HepG2 (cell line): ENCODE measurements around the gene KDM5B. TPM values are rescaled to one million over a fixed set of nuclear protein-coding genes. Genes with fewer than 3 reads are reported as not detected.

Experiments used
- CHD4 ChIP-seq: fragments of 200-600 bp; sonication (generic); IDR thresholded peaks from 2 replicates; pipeline ENCODE4 v1.7.0; 2017; ENCODE audit warnings: mild to moderate bottlenecking, low read length, borderline replicate concordance
- FOXA3 ChIP-seq: IDR thresholded peaks from 2 replicates; pipeline ENCODE4 v1.6.1; 2016; ENCODE audit warnings: missing genetic modification reagents, missing compliant biosample characterization
- FOXJ3 ChIP-seq: sonication (generic); formaldehyde crosslinking; IDR thresholded peaks from 2 replicates; pipeline ENCODE4 v1.4.0; 2020; ENCODE audit warnings: missing genetic modification reagents, mild to moderate bottlenecking, borderline replicate concordance
- KAT7 ChIP-seq: IDR thresholded peaks from 2 replicates; pipeline ENCODE4 v1.6.1; 2018; ENCODE audit warnings: borderline replicate concordance, missing compliant biosample characterization
- KAT8 ChIP-seq: IDR thresholded peaks from 2 replicates; pipeline ENCODE4 v1.6.1; 2016; ENCODE audit warnings: missing genetic modification reagents, missing compliant biosample characterization
- NKX3-1 ChIP-seq: sonication (generic); formaldehyde crosslinking; IDR thresholded peaks from 2 replicates; pipeline ENCODE4 v1.5.0; 2020; ENCODE audit warnings: missing genetic modification reagents
- PHF5A ChIP-seq: IDR thresholded peaks from one replicate; pipeline ENCODE4 v1.6.1; 2018; ENCODE audit warnings: low read depth, missing genetic modification reagents; ENCODE audit not compliant: unreplicated experiment
- REPIN1 ChIP-seq: sonication (generic); formaldehyde crosslinking; IDR thresholded peaks from 2 replicates; pipeline ENCODE4 v1.8.0; 2022; ENCODE audit warnings: missing genetic modification reagents, low read depth, mild to moderate bottlenecking, borderline replicate concordance
- RFX3 ChIP-seq: IDR thresholded peaks from 2 replicates; pipeline ENCODE4 v1.6.1; 2016; ENCODE audit warnings: missing biosample characterization, missing genetic modification reagents
- RORA ChIP-seq: sonication (generic); formaldehyde crosslinking; IDR thresholded peaks from 2 replicates; pipeline ENCODE4 v1.5.0; 2020; ENCODE audit warnings: mild to moderate bottlenecking, missing genetic modification reagents, moderate library complexity
- TCF12 ChIP-seq, 2 experiments: fragments of 450-650 bp in 1 of 2; sonication (generic) in 1 of 2; formaldehyde crosslinking in 1 of 2; IDR thresholded peaks; 2 replicates each; pipeline versions ENCODE4 v1.6.1 to v1.8.0; 2017 to 2022; ENCODE audit warnings: antibody characterized with exemption in 1 of 2, mild to moderate bottlenecking in 1 of 2, missing genetic modification reagents in 1 of 2, moderate library complexity in 1 of 2
- ZBTB7A ChIP-seq: sonication (generic); formaldehyde crosslinking; IDR thresholded peaks from 2 replicates; pipeline ENCODE4 v1.8.0; 2022; ENCODE audit warnings: mild to moderate bottlenecking, missing genetic modification reagents
- ZNF180 ChIP-seq: sonication (generic); formaldehyde crosslinking; IDR thresholded peaks from 2 replicates; pipeline ENCODE4 v1.4.0; 2020; ENCODE audit warnings: low read depth, missing genetic modification reagents, borderline replicate concordance
- ZNF367 ChIP-seq: sonication (generic); formaldehyde crosslinking; IDR thresholded peaks from 2 replicates; pipeline ENCODE4 v1.4.0; 2020; ENCODE audit warnings: missing genetic modification reagents, borderline replicate concordance
- ZNF510 ChIP-seq: sonication (generic); formaldehyde crosslinking; IDR thresholded peaks from 2 replicates; pipeline ENCODE4 v1.4.0; 2020; ENCODE audit warnings: low read depth, mild to moderate bottlenecking, missing genetic modification reagents
- ZNF777 ChIP-seq: sonication (generic); formaldehyde crosslinking; IDR thresholded peaks from 2 replicates; pipeline ENCODE4 v1.4.0; 2020; ENCODE audit warnings: missing genetic modification reagents
- ZSCAN30 ChIP-seq: sonication (generic); formaldehyde crosslinking; IDR thresholded peaks from 2 replicates; pipeline ENCODE4 v1.5.0; 2020; ENCODE audit warnings: mild to moderate bottlenecking, missing genetic modification reagents
- polyA plus RNA-seq, 8 experiments: library from polyadenylated mRNA; depleted of rRNA in 3 of 8; stranded (reverse) in 7 of 8; unstranded in 1 of 8; fragments of >200 nt; fragmentation: Illumina TruSeq in 4 of 8; extraction: Trizol in 4 of 8; gene quantifications; 2 replicates each; pipeline versions ENCODE4 v1.2.1 to v1.2.3, GENCODE V29; 2011 to 2016; ENCODE audit warnings: low read depth in 4 of 8, missing spikeins in 1 of 8, mixed read lengths in 1 of 8; ENCODE audit not compliant: insufficient read depth in 1 of 8
- total RNA-seq, 5 experiments: library from RNA; depleted of rRNA; stranded (reverse); fragments of >200 nt; fragmentation: Illumina TruSeq; extraction: Trizol; gene quantifications; 2 replicates each; pipeline ENCODE4 v1.2.3, GENCODE V29; 2016; ENCODE audit warnings: low read depth in 1 of 5
- TF ChIP-seq, protein P1 (sequence below): sonication (generic); formaldehyde crosslinking; IDR thresholded peaks from 2 replicates; pipeline ENCODE4 v1.4.0; 2020; ENCODE audit warnings: mild to moderate bottlenecking, missing genetic modification reagents
- TF ChIP-seq, protein P2 (sequence below): sonication (generic); formaldehyde crosslinking; IDR thresholded peaks from 2 replicates; pipeline ENCODE4 v1.4.0; 2020; ENCODE audit warnings: low read depth, mild to moderate bottlenecking, missing genetic modification reagents
- TF ChIP-seq, protein P3 (sequence below): sonication (generic); formaldehyde crosslinking; IDR thresholded peaks from 2 replicates; pipeline ENCODE4 v1.4.0; 2020; ENCODE audit warnings: mild to moderate bottlenecking, missing genetic modification reagents
- TF ChIP-seq, protein P4 (sequence below), 2 experiments: sonication (generic) in 1 of 2; formaldehyde crosslinking in 1 of 2; IDR thresholded peaks; 2 replicates each; pipeline versions ENCODE4 v1.4.0 to v1.6.1; 2016 to 2020; ENCODE audit warnings: borderline replicate concordance in 1 of 2, low read depth in 1 of 2, mild to moderate bottlenecking in 1 of 2, missing genetic modification reagents in 1 of 2

Gene KDM5B
- total and polyA plus RNA-seq, 2 of the 13 experiments (the other 11 are each of a cell fraction or from before 2014, with no cell fraction given): 34.2 to 35.4 TPM

DNA sequence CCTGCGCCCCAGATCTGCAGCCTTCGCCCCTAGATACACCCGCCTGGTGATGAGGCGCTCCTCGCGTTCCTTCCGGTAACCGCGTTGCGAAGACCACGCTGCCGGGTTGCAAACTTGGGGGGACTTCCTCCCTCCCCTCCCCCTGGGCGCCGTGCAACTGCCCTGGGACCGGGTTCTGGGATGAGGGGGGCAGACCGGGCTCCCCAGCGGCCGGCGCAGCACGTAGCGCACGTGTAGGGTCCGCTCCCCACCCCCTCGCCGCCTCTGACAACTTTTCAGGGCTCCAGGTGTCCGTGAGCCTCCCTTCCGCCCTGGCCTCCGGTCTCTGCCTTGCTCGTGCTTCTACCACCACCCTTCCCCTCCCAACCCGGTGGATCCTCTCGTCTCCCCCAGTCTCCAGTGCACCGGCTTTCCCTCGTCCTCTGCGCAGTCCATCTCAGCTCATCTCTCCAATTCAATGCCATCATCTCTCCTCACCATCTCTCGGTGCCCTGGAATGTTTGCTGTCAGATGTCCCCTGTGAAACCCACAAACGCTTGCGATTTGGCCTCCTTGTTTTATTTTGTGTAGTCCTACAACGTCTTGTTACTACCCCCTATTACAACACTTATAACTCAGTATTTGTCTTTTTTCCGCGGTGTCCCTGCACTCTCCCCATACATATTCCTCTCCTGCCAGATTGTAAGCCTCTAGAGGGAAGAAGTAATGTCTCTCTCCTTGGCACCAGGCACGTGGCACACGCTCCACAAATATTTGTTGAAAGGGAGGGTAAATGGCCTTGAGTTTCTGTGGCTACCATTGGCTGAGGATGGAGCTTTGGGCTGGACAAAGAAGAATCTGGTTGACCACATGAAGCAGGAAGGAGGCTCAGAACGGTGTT is 3.3 kb upstream of the KDM5B start (continued):
- TF ChIP-seq, protein P1, sequence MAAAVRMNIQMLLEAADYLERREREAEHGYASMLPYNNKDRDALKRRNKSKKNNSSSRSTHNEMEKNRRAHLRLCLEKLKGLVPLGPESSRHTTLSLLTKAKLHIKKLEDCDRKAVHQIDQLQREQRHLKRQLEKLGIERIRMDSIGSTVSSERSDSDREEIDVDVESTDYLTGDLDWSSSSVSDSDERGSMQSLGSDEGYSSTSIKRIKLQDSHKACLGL (CRISPR knock-in tag): no peak
- TF ChIP-seq, protein P2, sequence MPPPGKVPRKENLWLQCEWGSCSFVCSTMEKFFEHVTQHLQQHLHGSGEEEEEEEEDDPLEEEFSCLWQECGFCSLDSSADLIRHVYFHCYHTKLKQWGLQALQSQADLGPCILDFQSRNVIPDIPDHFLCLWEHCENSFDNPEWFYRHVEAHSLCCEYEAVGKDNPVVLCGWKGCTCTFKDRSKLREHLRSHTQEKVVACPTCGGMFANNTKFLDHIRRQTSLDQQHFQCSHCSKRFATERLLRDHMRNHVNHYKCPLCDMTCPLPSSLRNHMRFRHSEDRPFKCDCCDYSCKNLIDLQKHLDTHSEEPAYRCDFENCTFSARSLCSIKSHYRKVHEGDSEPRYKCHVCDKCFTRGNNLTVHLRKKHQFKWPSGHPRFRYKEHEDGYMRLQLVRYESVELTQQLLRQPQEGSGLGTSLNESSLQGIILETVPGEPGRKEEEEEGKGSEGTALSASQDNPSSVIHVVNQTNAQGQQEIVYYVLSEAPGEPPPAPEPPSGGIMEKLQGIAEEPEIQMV: no peak
- TF ChIP-seq, protein P3, sequence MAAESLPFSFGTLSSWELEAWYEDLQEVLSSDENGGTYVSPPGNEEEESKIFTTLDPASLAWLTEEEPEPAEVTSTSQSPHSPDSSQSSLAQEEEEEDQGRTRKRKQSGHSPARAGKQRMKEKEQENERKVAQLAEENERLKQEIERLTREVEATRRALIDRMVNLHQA (CRISPR knock-in tag): no peak
- TF ChIP-seq RORA (CRISPR knock-in tag) (no peak), ZNF777 (CRISPR knock-in tag) (no peak), CHD4 (no peak), TCF12 (IDR thresholded peaks at IDR 0.05) (no peak), TCF12 (CRISPR knock-in tag; IDR thresholded peaks at IDR 0.05) (no peak), ZNF180 (CRISPR knock-in tag) (no peak), RFX3 (CRISPR knock-in tag) (no peak), ZNF510 (CRISPR knock-in tag) (no peak), FOXA3 (peak; percentile 48; the same call in 1 of the 2 replicates), ZNF367 (CRISPR knock-in tag) (no peak), KAT8 (CRISPR knock-in tag) (no peak), KAT7 (CRISPR knock-in tag) (no peak), REPIN1 (CRISPR knock-in tag) (no peak; the same call in 1 of the 2 replicates), ZSCAN30 (CRISPR knock-in tag) (no peak), FOXJ3 (CRISPR knock-in tag) (no peak), ZBTB7A (no peak), PHF5A (CRISPR knock-in tag) (no peak), NKX3-1 (CRISPR knock-in tag) (no peak)
- TF ChIP-seq, protein P4, sequence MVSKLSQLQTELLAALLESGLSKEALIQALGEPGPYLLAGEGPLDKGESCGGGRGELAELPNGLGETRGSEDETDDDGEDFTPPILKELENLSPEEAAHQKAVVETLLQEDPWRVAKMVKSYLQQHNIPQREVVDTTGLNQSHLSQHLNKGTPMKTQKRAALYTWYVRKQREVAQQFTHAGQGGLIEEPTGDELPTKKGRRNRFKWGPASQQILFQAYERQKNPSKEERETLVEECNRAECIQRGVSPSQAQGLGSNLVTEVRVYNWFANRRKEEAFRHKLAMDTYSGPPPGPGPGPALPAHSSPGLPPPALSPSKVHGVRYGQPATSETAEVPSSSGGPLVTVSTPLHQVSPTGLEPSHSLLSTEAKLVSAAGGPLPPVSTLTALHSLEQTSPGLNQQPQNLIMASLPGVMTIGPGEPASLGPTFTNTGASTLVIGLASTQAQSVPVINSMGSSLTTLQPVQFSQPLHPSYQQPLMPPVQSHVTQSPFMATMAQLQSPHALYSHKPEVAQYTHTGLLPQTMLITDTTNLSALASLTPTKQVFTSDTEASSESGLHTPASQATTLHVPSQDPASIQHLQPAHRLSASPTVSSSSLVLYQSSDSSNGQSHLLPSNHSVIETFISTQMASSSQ (IDR thresholded peaks at IDR 0.05; ENCODE audit: low read depth): no peak
- TF ChIP-seq, protein P4 (CRISPR knock-in tag; IDR thresholded peaks at IDR 0.05; ENCODE audit: borderline replicate concordance): no peak
